DOHH2 (cell line): ENCODE measurements around the gene IL1RAPL1.

Experiments used
- EZH2phosphoT487 ChIP-seq: fragments of 200-600 bp; sonication (generic); IDR thresholded peaks from 2 replicates; pipeline ENCODE4 v1.6.1; 2017; ENCODE audit warnings: borderline replicate concordance, mild to moderate bottlenecking, antibody characterized with exemption, low read length, moderate library complexity, mixed read lengths
- TF ChIP-seq, protein P1 (sequence below): fragments of 200-600 bp; sonication (generic); IDR thresholded peaks from one replicate; pipeline ENCODE4 v1.5.1; 2014; ENCODE audit warnings: antibody characterized with exemption, mild to moderate bottlenecking, low read depth, low read length; ENCODE audit not compliant: poor library complexity, severe bottlenecking

DNA sequence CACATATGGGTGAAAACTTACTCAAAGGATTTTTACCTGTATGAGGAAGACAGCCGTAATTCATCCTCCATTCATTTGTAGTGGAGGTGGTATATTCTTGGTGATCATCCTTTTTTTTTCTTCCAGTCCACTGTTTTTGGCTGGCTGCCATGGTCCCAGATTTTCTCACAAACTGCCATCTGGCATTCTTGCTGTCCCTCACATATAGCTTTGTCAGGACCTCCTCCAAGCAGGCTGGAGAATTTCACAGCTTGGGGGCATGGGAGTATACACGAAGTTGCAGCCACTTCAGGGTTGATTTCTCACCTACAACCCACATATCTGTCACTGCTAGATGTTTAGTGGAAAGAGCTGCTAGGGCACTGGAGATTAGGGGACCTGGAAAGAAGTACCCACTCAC is 401.0 kb downstream of the IL1RAPL1 start:
- TF ChIP-seq, protein P1, sequence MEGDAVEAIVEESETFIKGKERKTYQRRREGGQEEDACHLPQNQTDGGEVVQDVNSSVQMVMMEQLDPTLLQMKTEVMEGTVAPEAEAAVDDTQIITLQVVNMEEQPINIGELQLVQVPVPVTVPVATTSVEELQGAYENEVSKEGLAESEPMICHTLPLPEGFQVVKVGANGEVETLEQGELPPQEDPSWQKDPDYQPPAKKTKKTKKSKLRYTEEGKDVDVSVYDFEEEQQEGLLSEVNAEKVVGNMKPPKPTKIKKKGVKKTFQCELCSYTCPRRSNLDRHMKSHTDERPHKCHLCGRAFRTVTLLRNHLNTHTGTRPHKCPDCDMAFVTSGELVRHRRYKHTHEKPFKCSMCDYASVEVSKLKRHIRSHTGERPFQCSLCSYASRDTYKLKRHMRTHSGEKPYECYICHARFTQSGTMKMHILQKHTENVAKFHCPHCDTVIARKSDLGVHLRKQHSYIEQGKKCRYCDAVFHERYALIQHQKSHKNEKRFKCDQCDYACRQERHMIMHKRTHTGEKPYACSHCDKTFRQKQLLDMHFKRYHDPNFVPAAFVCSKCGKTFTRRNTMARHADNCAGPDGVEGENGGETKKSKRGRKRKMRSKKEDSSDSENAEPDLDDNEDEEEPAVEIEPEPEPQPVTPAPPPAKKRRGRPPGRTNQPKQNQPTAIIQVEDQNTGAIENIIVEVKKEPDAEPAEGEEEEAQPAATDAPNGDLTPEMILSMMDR: no peak
- no peak for TF ChIP-seq EZH2phosphoT487
